ENCODE results near the gene ABHD4.

GRCh38 chr14:22554498-22555383, 43.4 kb upstream of the ABHD4 start:
- TF ChIP-seq CTCF (IDR thresholded peaks at IDR 0.05): no peak
- TF ChIP-seq POLR2A (IDR thresholded peaks at IDR 0.05): no peak
- TF ChIP-seq POLR2AphosphoS5 (IDR thresholded peaks at IDR 0.05): no peak

Measured in prostate gland (tissue), 2 donors.